Measurements from ENCODE around the gene CISH. TPM values are rescaled to one million over a fixed set of nuclear protein-coding genes. Genes with fewer than 3 reads are reported as not detected.

Gene CISH
- total RNA-seq, 2 donors from 2014 or later = 5.1 to 7.6 TPM

- Histone ChIP-seq H3K27ac (peak overlapping the region; percentile 4 to 12), H3K4me3 (no peak overlapping the region), H3K9me3 (no peaks in the 10 kb centered on the region), H3K36me3 (no peaks in the 10 kb centered on the region), H3K27me3 (replicated peaks; ENCODE audit: insufficient read depth) (no peaks in the 10 kb centered on the region), H3K4me1 (replicated peaks) (peaks cover 22% of the 10 kb centered on the region)
- WGBS = 44% methylated on average over 3 of the region's 3 CpGs
- peak; percentile 69 for DNase-seq (ENCODE audit: low spot score)
- intact Hi-C loops (cut with DNase I) = no loop called here
- TF ChIP-seq POLR2A (IDR thresholded peaks at IDR 0.05) (no peak), POLR2AphosphoS5 (IDR thresholded peaks at IDR 0.05) (peak; percentile 74)
Measured at GRCh38 chr3:50622881-50623280, 11.3 kb upstream of the CISH start.

- no peak for DNase-seq (ENCODE audit: low spot score)
- intact Hi-C loops (cut with DNase I) = no loop called here
- no peak overlapping the region for H3K4me3 ChIP-seq
- H3K27ac ChIP-seq = peak overlapping the region; percentile 21 to 36
- no peaks in the 10 kb centered on the region for H3K9me3 ChIP-seq
- H3K36me3 ChIP-seq = no peaks in the 10 kb centered on the region
- 66% methylated on average over 4 of the region's 4 CpGs for WGBS
- H3K4me1 ChIP-seq (replicated peaks) = peaks cover 28% of the 10 kb centered on the region
- no peak for TF ChIP-seq CTCF (IDR thresholded peaks at IDR 0.05)
- no peaks in the 10 kb centered on the region for H3K27me3 ChIP-seq (replicated peaks; ENCODE audit: insufficient read depth)
Measured at GRCh38 chr3:50620820-50621219, 9.2 kb upstream of the CISH start.

- Histone ChIP-seq H3K4me3 (no peak overlapping the region), H3K27ac (peak overlapping the region; percentile 21 to 36), H3K27me3 (replicated peaks; ENCODE audit: insufficient read depth) (no peaks in the 10 kb centered on the region), H3K9me3 (no peaks in the 10 kb centered on the region), H3K36me3 (no peaks in the 10 kb centered on the region), H3K4me1 (replicated peaks) (peaks cover 28% of the 10 kb centered on the region)
- TF ChIP-seq POLR2A (IDR thresholded peaks at IDR 0.05) = no peak
- peak; percentile 71 for TF ChIP-seq POLR2AphosphoS5 (IDR thresholded peaks at IDR 0.05)
- intact Hi-C loops (cut with DNase I) = no loop called here
- 82% methylated on average over 1 of the region's 1 CpG for WGBS
- no peak for DNase-seq (ENCODE audit: low spot score)
Measured at GRCh38 chr3:50620420-50620819, 8.8 kb upstream of the CISH start.

- intact Hi-C loops (cut with DNase I) = loop anchor here (2.0 to 10.0 kb wide), 5 partner anchors 57 to 1057 kb away; partner anchors contain the start of genes DOCK3, MANF and TEX264
- H3K4me1 ChIP-seq (replicated peaks) = peaks cover 17% of the 10 kb centered on the region
- H3K4me3 ChIP-seq = peak overlapping the region; percentile 54 to 86
- WGBS = 40% methylated on average over 6 of the region's 6 CpGs
- no peak for TF ChIP-seq POLR2A (IDR thresholded peaks at IDR 0.05)
- TF ChIP-seq POLR2AphosphoS5 (IDR thresholded peaks at IDR 0.05) = no peak
- no peak for TF ChIP-seq CTCF (IDR thresholded peaks at IDR 0.05)
- H3K9me3 ChIP-seq = no peaks in the 10 kb centered on the region
- H3K27ac ChIP-seq = peak overlapping the region; percentile 85 to 93
- DNase-seq (ENCODE audit: low spot score) = no peak
- H3K36me3 ChIP-seq = no peaks in the 10 kb centered on the region
- no peaks in the 10 kb centered on the region for H3K27me3 ChIP-seq (replicated peaks; ENCODE audit: insufficient read depth)
Measured at GRCh38 chr3:50617911-50618481, 6.4 kb upstream of the CISH start.

GRCh38 chr3:50617096-50617791 lies 5.7 kb upstream of the CISH start, which contains the start of gene MAPKAPK3:
TSS of gene MAPKAPK3 (plus strand) at chr3:50617151. CDS start at chr3:50617566, 415 bp downstream.
- no peak for TF ChIP-seq POLR2AphosphoS5 (IDR thresholded peaks at IDR 0.05)
- no peak for TF ChIP-seq POLR2A (IDR thresholded peaks at IDR 0.05)
- TF ChIP-seq CTCF (IDR thresholded peaks at IDR 0.05) = no peak
- peak within 1 kb of the TSS; percentile 54 to 86 for H3K4me3 ChIP-seq
- no peak for DNase-seq (ENCODE audit: low spot score)
- WGBS = under 1% methylated on average over 45 of the region's 58 CpGs
- H3K36me3 ChIP-seq = no peaks in the 10 kb centered on the region
- intact Hi-C loops (cut with DNase I) = loop anchor here (2.0 to 10.0 kb wide), 5 partner anchors 58 to 1058 kb away; partner anchors contain the start of genes DOCK3, MANF and TEX264
- peaks cover 17% of the 10 kb centered on the region for H3K4me1 ChIP-seq (replicated peaks)
- H3K9me3 ChIP-seq = no peaks in the 10 kb centered on the region
- H3K27ac ChIP-seq = peak within 1 kb of the TSS; percentile 85 to 93
- H3K27me3 ChIP-seq (replicated peaks; ENCODE audit: insufficient read depth) = no peaks in the 10 kb centered on the region
